IMR-90 (cell line): ENCODE results near the gene METTL1. TPM values are rescaled to one million over a fixed set of nuclear protein-coding genes. Genes with fewer than 3 reads are reported as not detected.

ENCODE experiments used
- ATAC-seq: fragments of 200-7000 bp; cut with Tn5 transposase; 2 replicates; pipeline ENCODE4 v1.9.1; 2020; ENCODE audit warnings: low read depth, mild to moderate bottlenecking, moderate library complexity
- BruUV-seq: library from RNA; stranded (reverse); fragments of 400-500 nt; replicated peaks from 2 replicates; lab custom pipeline; 2021; lab: Mats Ljungman, UMichigan
- CTCF ChIA-PET: fragments of 300-600 bp; formaldehyde crosslinking; extraction: SDS; loops from one replicate; lab custom pipeline; 2021; ENCODE audit warnings: antibody characterized with exemption; lab: Yijun Ruan, JAX
- POLR2A ChIA-PET: fragments of 300-600 bp; sonication (Branson Sonifier 250); formaldehyde crosslinking; loops from one replicate; lab custom pipeline; 2022; ENCODE audit warnings: antibody characterized with exemption; ENCODE audit not compliant: unreplicated experiment; lab: Charles Lee
- DNase-seq: peaks from one replicate; pipeline ENCODE4 v3.0.0; 2013
- H2AFZ ChIP-seq: replicated peaks from 2 replicates; pipeline ENCODE3; 2013; ENCODE audit warnings: low read length, mild to moderate bottlenecking; ENCODE audit not compliant: poor library complexity
- H2AK5ac ChIP-seq: 2 replicates; pipeline ENCODE4 v1.6.1; 2013; ENCODE audit warnings: low read depth, low read length, inconsistent platforms
- H2AK9ac ChIP-seq: replicated peaks from 2 replicates; pipeline ENCODE3; 2013; ENCODE audit warnings: mild to moderate bottlenecking, low read depth, low read length, moderate library complexity; ENCODE audit not compliant: poor library complexity
- H2BK120ac ChIP-seq: 2 replicates; pipeline ENCODE4 v1.6.1; 2013; ENCODE audit warnings: low read depth, low read length, inconsistent platforms
- H2BK15ac ChIP-seq: 3 replicates; pipeline ENCODE4 v1.6.1; 2013; ENCODE audit warnings: low read depth, low read length, inconsistent platforms
- H2BK20ac ChIP-seq: 2 replicates; pipeline ENCODE4 v1.6.1; 2013; ENCODE audit warnings: low read depth, mild to moderate bottlenecking, inconsistent platforms, low read length, moderate library complexity
- H2BK5ac ChIP-seq: 2 replicates; pipeline ENCODE4 v1.6.1; 2013; ENCODE audit warnings: mild to moderate bottlenecking, low read depth, low read length, inconsistent platforms; ENCODE audit not compliant: poor library complexity, severe bottlenecking
- H3K14ac ChIP-seq: replicated peaks from 2 replicates; pipeline ENCODE4 v1.6.1; 2013; ENCODE audit warnings: low read depth, low read length, inconsistent platforms
- H3K18ac ChIP-seq: 2 replicates; pipeline ENCODE4 v1.6.1; 2013; ENCODE audit warnings: low read depth, low read length, control low read depth
- H3K23ac ChIP-seq: 2 replicates; pipeline ENCODE4 v1.6.1; 2013; ENCODE audit warnings: low read depth, low read length, inconsistent platforms
- H3K27ac ChIP-seq: 2 replicates; pipeline ENCODE4 v1.5.1; 2013; ENCODE audit warnings: mild to moderate bottlenecking, control low read depth, low read length; ENCODE audit not compliant: insufficient read depth
- H3K27me3 ChIP-seq: 2 replicates; pipeline ENCODE4 v1.6.1; 2013; ENCODE audit warnings: low read length; ENCODE audit not compliant: control insufficient read depth, insufficient read depth
- H3K36me3 ChIP-seq: 2 replicates; pipeline ENCODE4 v1.6.1; 2013; ENCODE audit warnings: low read length, mixed read lengths; ENCODE audit not compliant: control insufficient read depth, insufficient read depth
- H3K4ac ChIP-seq: 2 replicates; pipeline ENCODE4 v1.6.1; 2013; ENCODE audit warnings: low read depth, low read length, inconsistent platforms
- H3K4me1 ChIP-seq: 2 replicates; pipeline ENCODE4 v1.6.1; 2013; ENCODE audit warnings: low read length, mixed read lengths; ENCODE audit not compliant: control insufficient read depth, insufficient read depth
- H3K4me2 ChIP-seq: 2 replicates; pipeline ENCODE4 v1.6.1; 2013; ENCODE audit warnings: low read depth, mild to moderate bottlenecking, control low read depth, low read length, moderate library complexity
- H3K4me3 ChIP-seq: 2 replicates; pipeline ENCODE4 v1.5.1; 2013; ENCODE audit warnings: low read depth, mild to moderate bottlenecking, control low read depth, low read length, moderate library complexity; ENCODE audit not compliant: insufficient read depth
- H3K56ac ChIP-seq: 2 replicates; pipeline ENCODE4 v1.6.1; 2013; ENCODE audit warnings: low read length, inconsistent platforms; ENCODE audit not compliant: insufficient read depth; ENCODE audit errors: extremely low read depth
- H3K79me1 ChIP-seq, 2 experiments: 2 replicates each; pipeline ENCODE4 v1.6.1; 2013; ENCODE audit warnings: low read length in 2 of 2, inconsistent platforms in 1 of 2, low read depth in 1 of 2
- H3K9ac ChIP-seq: 2 replicates; pipeline ENCODE4 v1.6.1; 2013; ENCODE audit warnings: low read depth, low read length, control low read depth
- H3K9me1 ChIP-seq: 2 replicates; pipeline ENCODE4 v1.6.1; 2013; ENCODE audit warnings: low read length, inconsistent platforms; ENCODE audit not compliant: insufficient read depth
- H3K9me3 ChIP-seq: 2 replicates; pipeline ENCODE4 v1.6.1; 2013; ENCODE audit warnings: low read length; ENCODE audit not compliant: control insufficient read depth, insufficient read depth
- H4K20me1 ChIP-seq: 2 replicates; pipeline ENCODE4 v1.6.1; 2013; ENCODE audit warnings: low read length, inconsistent platforms; ENCODE audit not compliant: insufficient read depth
- H4K5ac ChIP-seq: 2 replicates; pipeline ENCODE4 v1.6.1; 2013; ENCODE audit warnings: mild to moderate bottlenecking, low read depth, low read length, control low read depth
- H4K8ac ChIP-seq, 2 experiments: 2 replicates each; pipeline ENCODE4 v1.6.1; 2013; ENCODE audit warnings: low read depth in 2 of 2, low read length in 2 of 2, control low read depth in 1 of 2, inconsistent platforms in 1 of 2
- H4K91ac ChIP-seq: 2 replicates; pipeline ENCODE4 v1.6.1; 2013; ENCODE audit warnings: low read depth, low read length, inconsistent platforms; ENCODE audit not compliant: insufficient read depth
- BHLHE40 ChIP-seq: fragments of 150-350 bp; IDR thresholded peaks from 2 replicates; pipeline ENCODE4 v1.6.1; 2016; ENCODE audit warnings: mild to moderate bottlenecking, low read depth, low read length
- CEBPB ChIP-seq: IDR thresholded peaks from 2 replicates; pipeline ENCODE4 v1.6.1; 2012; ENCODE audit warnings: low read depth, low read length, improper control_type of control experiment
- CHD1 ChIP-seq: IDR thresholded peaks from 2 replicates; pipeline ENCODE4 v1.6.1; 2012; ENCODE audit warnings: low read depth, low read length, improper control_type of control experiment
- CTCF ChIP-seq: conservative IDR thresholded peaks from 2 replicates; pipeline ENCODE4 v1.5.1; 2012; ENCODE audit warnings: mild to moderate bottlenecking, low read depth, low read length, improper control_type of control experiment
- ELK1 ChIP-seq: fragments of 150-350 bp; IDR thresholded peaks from 2 replicates; pipeline ENCODE4 v1.6.1; 2016; ENCODE audit warnings: low read depth, mild to moderate bottlenecking, low read length, moderate library complexity, borderline replicate concordance
- FOS ChIP-seq: fragments of 150-350 bp; IDR thresholded peaks from 2 replicates; pipeline ENCODE4 v1.6.1; 2016; ENCODE audit warnings: low read depth, low read length
- MAFK ChIP-seq: IDR thresholded peaks from 2 replicates; pipeline ENCODE4 v1.6.1; 2012; ENCODE audit warnings: low read depth, low read length, improper control_type of control experiment
- MAZ ChIP-seq: IDR thresholded peaks from 2 replicates; pipeline ENCODE4 v1.6.1; 2012; ENCODE audit warnings: low read depth, mild to moderate bottlenecking, low read length, improper control_type of control experiment, moderate library complexity, borderline replicate concordance
- MXI1 ChIP-seq: IDR thresholded peaks from 2 replicates; pipeline ENCODE4 v1.6.1; 2012; ENCODE audit warnings: low read depth, mild to moderate bottlenecking, low read length, moderate library complexity, borderline replicate concordance
- NFE2L2 ChIP-seq: fragments of 150-350 bp; IDR thresholded peaks from 2 replicates; pipeline ENCODE4 v1.6.1; 2016; ENCODE audit warnings: low read depth, mild to moderate bottlenecking, low read length
- POLR2A ChIP-seq: IDR thresholded peaks from 2 replicates; pipeline ENCODE4 v1.6.1; 2012; ENCODE audit warnings: mild to moderate bottlenecking, low read depth, low read length
- RAD21 ChIP-seq: IDR thresholded peaks from 2 replicates; pipeline ENCODE4 v1.6.1; 2012; ENCODE audit warnings: low read length, improper control_type of control experiment
- RCOR1 ChIP-seq: IDR thresholded peaks from 2 replicates; pipeline ENCODE4 v1.6.1; 2012; ENCODE audit warnings: mild to moderate bottlenecking, low read length, improper control_type of control experiment; ENCODE audit not compliant: insufficient replicate concordance
- RFX5 ChIP-seq: IDR thresholded peaks from 2 replicates; pipeline ENCODE4 v1.8.0; 2012; ENCODE audit warnings: low read depth, mild to moderate bottlenecking, low read length, moderate library complexity
- SMC3 ChIP-seq: fragments of 150-350 bp; IDR thresholded peaks from 2 replicates; pipeline ENCODE4 v1.6.1; 2016; ENCODE audit warnings: low read depth, mild to moderate bottlenecking, antibody characterized with exemption, low read length, moderate library complexity
- USF2 ChIP-seq: fragments of 150-350 bp; IDR thresholded peaks from 2 replicates; pipeline ENCODE4 v1.6.1; 2017; ENCODE audit warnings: mild to moderate bottlenecking, antibody characterized with exemption, low read length, low read depth
- WGBS, 2 experiments: methylation state at CpG; one replicate each; pipeline versions ENCODE4 v1.1.5 to v1.1.7; 2013; ENCODE audit warnings: missing lambda C conversion rate in 2 of 2; ENCODE audit not compliant: insufficient read length in 1 of 2; ENCODE audit errors: extremely low coverage in 2 of 2; 5-methylcytosine and 5-hydroxymethylcytosine counted together
- dilution Hi-C: fragments of 300-500 bp; cut with HindIII; formaldehyde crosslinking; loops from one replicate; pipeline ENCODE4 v1.14.3; 2018; ENCODE audit warnings: low sequenced_read_pairs; ENCODE audit not compliant: unreplicated experiment
- in situ Hi-C: fragments of 300-500 bp; cut with MboI; formaldehyde crosslinking; loops from 3 replicates; pipeline ENCODE4 v1.14.3; 2019; ENCODE audit warnings: low sequenced_read_pairs, inconsistent platforms, mixed read lengths
- intact Hi-C: fragments of 100-400 bp; cut with micrococcal nuclease; formaldehyde crosslinking; loops from 2 replicates; pipeline ENCODE4 v1.10.0; 2022
- polyA plus RNA-seq, 3 experiments: library from polyadenylated mRNA; depleted of rRNA; stranded (reverse); fragments of >200 nt; gene quantifications; 2 replicates each; pipeline ENCODE4 v1.2.3, GENCODE V29; 2012; ENCODE audit warnings: low replicate concordance in 1 of 3
- total RNA-seq: library from RNA; depleted of rRNA; stranded (reverse); fragments of >200 nt; gene quantifications from 2 replicates; pipeline ENCODE4 v1.2.3, GENCODE V29; 2012

METTL1 gene
- total and polyA plus RNA-seq, 2 of the 4 experiments (the other 2 are of a cell fraction) = 12.4 to 27.5 TPM

- Histone ChIP-seq H3K36me3 (peaks cover 6% of the 10 kb centered on the region), H2AFZ (no peak overlapping the region), H3K27me3 (no peaks in the 10 kb centered on the region), H2BK15ac (no peak overlapping the region), H3K4ac (no peak overlapping the region), H4K20me1 (no peaks in the 10 kb centered on the region), H3K9me1 (peaks cover 5% of the 10 kb centered on the region; the same call in 1 of the 2 replicates), H3K79me1 (peaks cover 10 to 23% of the 10 kb centered on the region in 2 experiments; a peak in 3 of 4 replicates), H2BK120ac (no peak overlapping the region), H3K18ac (no peak overlapping the region), H2AK5ac (no peak overlapping the region), H4K8ac (no peak overlapping the region), H3K9me3 (no peaks in the 10 kb centered on the region), H3K14ac (no peak overlapping the region), H3K9ac (no peak overlapping the region), H3K27ac (no peak overlapping the region), H2BK5ac (no peak overlapping the region), H4K5ac (no peak overlapping the region), H3K56ac (no peak overlapping the region), H4K91ac (no peak overlapping the region), H2AK9ac (no peak overlapping the region), H3K23ac (no peak overlapping the region), H3K4me2 (no peak overlapping the region), H3K4me1 (0 out of 2 replicates have a peak, but pooled peaks cover 2% of the 10 kb centered on the region), H3K4me3 (no peak overlapping the region), H2BK20ac (no peak overlapping the region)
- in situ Hi-C loops = no loop called here
- DNase-seq (no peak), ATAC-seq (no peak)
- POLR2A ChIA-PET = no interaction called here
- intact Hi-C loops = no loop called here
- BruUV-seq = no TSS peak
- WGBS, 2 experiments = no CpG with 5 or more reads among the region's 2 CpGs
- CTCF ChIA-PET = no interaction called here
- dilution Hi-C loops = no loop called here
- TF ChIP-seq CEBPB = no peak
- no peak for TF ChIP-seq NFE2L2
- TF ChIP-seq BHLHE40 = no peak
- no peak for TF ChIP-seq POLR2A
- TF ChIP-seq MXI1 = no peak
- TF ChIP-seq CHD1 = no peak
- TF ChIP-seq RAD21 = no peak
- no peak for TF ChIP-seq CTCF
- TF ChIP-seq FOS = no peak
- no peak for TF ChIP-seq USF2
- TF ChIP-seq RFX5 = no peak
- no peak for TF ChIP-seq MAZ
- no peak for TF ChIP-seq MAFK
- no peak for TF ChIP-seq SMC3
- TF ChIP-seq ELK1 = no peak
- no peak for TF ChIP-seq RCOR1
Measured at GRCh38 chr12:57776247-57776587, 4.3 kb upstream of the METTL1 start.
